ENCODE results near the gene SRGAP1. TPM values are rescaled to one million over a fixed set of nuclear protein-coding genes. Genes with fewer than 3 reads are reported as not detected.

The SRGAP1 gene
- total RNA-seq, 1 donor from 2014 or later, result 9.7 TPM

GRCh38 chr12:64122154-64122553, 277.7 kb downstream of the SRGAP1 start:
- Mint-ChIP-seq H3K4me3 (no peak overlapping the region), H3K27me3 (ENCODE audit: low read depth) (no peaks in the 10 kb centered on the region), H3K4me1 (peaks cover 2% of the 10 kb centered on the region), H3K27ac (no peak overlapping the region), H3K36me3 (no peaks in the 10 kb centered on the region), H3K9me3 (no peaks in the 10 kb centered on the region)
- TF ChIP-seq CTCF (IDR thresholded peaks at IDR 0.05; ENCODE audit: unreplicated experiment), result no peak
- DNase-seq (ENCODE audit: low spot score in 2 of 2, unreplicated experiment in 2 of 2), result no peak

GRCh38 chr12:64122995-64123394, 278.5 kb downstream of the SRGAP1 start:
- no peak for TF ChIP-seq CTCF (IDR thresholded peaks at IDR 0.05; ENCODE audit: unreplicated experiment)
- Mint-ChIP-seq H3K4me1 (peaks cover 2% of the 10 kb centered on the region), H3K9me3 (no peaks in the 10 kb centered on the region), H3K27ac (no peak overlapping the region), H3K27me3 (ENCODE audit: low read depth) (no peaks in the 10 kb centered on the region), H3K36me3 (peaks cover 3% of the 10 kb centered on the region), H3K4me3 (no peak overlapping the region)
- no peak for DNase-seq (ENCODE audit: low spot score in 2 of 2, unreplicated experiment in 2 of 2)

- Mint-ChIP-seq H3K27ac (no peak overlapping the region), H3K27me3 (ENCODE audit: low read depth) (no peaks in the 10 kb centered on the region), H3K4me3 (no peak overlapping the region), H3K4me1 (peaks cover 2% of the 10 kb centered on the region), H3K36me3 (peaks cover 6% of the 10 kb centered on the region), H3K9me3 (no peaks in the 10 kb centered on the region)
- TF ChIP-seq CTCF (IDR thresholded peaks at IDR 0.05; ENCODE audit: unreplicated experiment), result no peak
- no peak for DNase-seq (ENCODE audit: low spot score in 2 of 2, unreplicated experiment in 2 of 2)
These were observed 278.9 kb downstream of the SRGAP1 start for GRCh38 chr12:64123448-64123847.

GRCh38 chr12:64124511-64125197, 280.2 kb downstream of the SRGAP1 start:
- Mint-ChIP-seq H3K4me3 (no peak overlapping the region), H3K9me3 (no peaks in the 10 kb centered on the region), H3K27ac (no peak overlapping the region), H3K27me3 (ENCODE audit: low read depth) (no peaks in the 10 kb centered on the region), H3K36me3 (peaks cover 13% of the 10 kb centered on the region), H3K4me1 (peaks cover 2% of the 10 kb centered on the region)
- no peak for TF ChIP-seq CTCF (IDR thresholded peaks at IDR 0.05; ENCODE audit: unreplicated experiment)
- no peak for DNase-seq (ENCODE audit: low spot score in 2 of 2, unreplicated experiment in 2 of 2)

- no peak for TF ChIP-seq CTCF (IDR thresholded peaks at IDR 0.05; ENCODE audit: unreplicated experiment)
- H3K4me3 Mint-ChIP-seq, result no peak overlapping the region
These were observed 281.4 kb downstream of the SRGAP1 start for GRCh38 chr12:64125913-64126312.

More at GRCh38 chr12:64125913-64126312, 281.4 kb downstream of the SRGAP1 start:
- Mint-ChIP-seq H3K27me3 (ENCODE audit: low read depth) (no peaks in the 10 kb centered on the region), H3K4me1 (peaks cover 2% of the 10 kb centered on the region), H3K9me3 (no peaks in the 10 kb centered on the region), H3K36me3 (peaks cover 22% of the 10 kb centered on the region), H3K27ac (no peak overlapping the region)
- DNase-seq (ENCODE audit: low spot score in 2 of 2, unreplicated experiment in 2 of 2), result no peak

Data from mesothelial cell of epicardium (in vitro differentiated cells).